GM12873 (cell line): Measurements from ENCODE around the gene ALLC.

Source experiments
- CTCF ChIP-seq: IDR thresholded peaks from 2 replicates; pipeline ENCODE4 v1.5.1; 2012; ENCODE audit warnings: low read depth, mild to moderate bottlenecking, moderate library complexity, low read length, control low read depth; ENCODE audit not compliant: insufficient read depth; ENCODE audit errors: missing control alignments

The ALLC gene

GRCh38 chr2:3652896-3653625 is 4.9 kb upstream of the ALLC start:
- TF ChIP-seq CTCF: no peak

DNA sequence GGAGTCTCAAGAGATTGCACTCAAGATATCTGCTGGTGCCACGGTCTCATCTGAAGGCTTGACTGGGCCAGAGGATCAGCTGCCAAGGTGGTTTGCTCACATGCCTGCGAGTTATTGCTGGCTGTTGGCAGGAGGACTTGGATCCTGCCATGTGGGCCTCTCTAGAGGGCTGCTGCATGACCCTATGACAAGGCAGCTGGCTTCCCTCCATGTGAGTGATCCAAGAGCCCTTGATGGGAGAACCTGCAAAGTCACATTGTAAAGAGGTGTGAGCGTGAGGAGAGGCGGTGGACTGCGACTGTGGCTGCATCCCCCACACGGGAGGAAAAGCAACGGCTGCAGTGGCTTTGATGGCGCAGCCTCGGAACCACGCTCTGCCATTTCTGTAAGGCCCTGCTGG is 4.0 kb upstream of the ALLC start:
- TF ChIP-seq CTCF: no peak

- no peak for TF ChIP-seq CTCF
These were observed 3.3 kb upstream of the ALLC start for GRCh38 chr2:3654531-3655225.

GRCh38 chr2:3655871-3656761 is 1.9 kb upstream of the ALLC start:
- no peak for TF ChIP-seq CTCF

DNA sequence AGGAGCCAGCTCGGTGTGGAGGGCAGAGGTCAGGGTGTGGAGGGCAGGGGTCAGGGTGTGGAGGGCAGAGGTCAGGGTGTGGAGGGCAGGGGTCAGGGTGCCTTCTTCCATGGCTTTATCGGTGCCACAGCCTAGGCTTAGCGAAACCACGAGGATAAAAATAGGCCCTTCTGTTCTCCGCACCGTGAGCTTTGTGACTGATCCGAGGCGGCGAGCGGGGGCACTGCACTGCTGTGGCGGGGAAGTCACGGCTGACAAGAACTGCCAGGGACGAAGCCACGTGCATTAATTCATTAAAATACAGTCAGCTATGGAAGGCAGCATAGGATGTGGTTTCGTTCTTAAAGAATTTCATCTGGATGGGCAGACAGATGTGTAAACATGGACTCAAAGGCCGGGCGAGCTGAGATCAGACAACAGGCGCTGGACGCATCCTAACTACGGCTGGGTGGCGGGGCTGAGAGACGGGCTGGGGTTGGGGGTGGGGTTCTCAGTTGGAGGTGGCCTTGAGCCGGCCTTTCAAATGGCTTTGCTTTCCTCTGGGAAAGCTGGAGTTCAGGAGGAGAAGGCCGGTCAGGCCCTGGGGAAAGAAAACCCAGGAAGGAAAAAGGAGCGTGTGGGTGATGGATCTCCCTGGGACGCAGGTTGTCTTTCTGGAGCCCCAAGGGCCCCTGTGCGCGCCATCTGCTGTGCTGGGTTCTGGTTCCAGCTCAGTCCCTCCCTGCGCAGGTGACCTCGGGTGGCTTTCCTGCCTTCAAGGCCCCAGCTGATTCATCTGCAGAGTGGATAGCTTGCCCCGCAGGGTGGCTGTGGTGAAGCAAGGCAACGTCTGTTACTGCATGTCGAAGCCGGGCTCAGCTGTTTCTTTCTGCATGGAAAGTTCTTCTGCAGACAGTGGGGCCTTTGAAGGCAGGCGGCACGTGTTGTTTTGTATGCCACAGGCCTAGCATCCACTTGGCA is 958 bp upstream of the ALLC start:
- TF ChIP-seq CTCF: no peak

DNA sequence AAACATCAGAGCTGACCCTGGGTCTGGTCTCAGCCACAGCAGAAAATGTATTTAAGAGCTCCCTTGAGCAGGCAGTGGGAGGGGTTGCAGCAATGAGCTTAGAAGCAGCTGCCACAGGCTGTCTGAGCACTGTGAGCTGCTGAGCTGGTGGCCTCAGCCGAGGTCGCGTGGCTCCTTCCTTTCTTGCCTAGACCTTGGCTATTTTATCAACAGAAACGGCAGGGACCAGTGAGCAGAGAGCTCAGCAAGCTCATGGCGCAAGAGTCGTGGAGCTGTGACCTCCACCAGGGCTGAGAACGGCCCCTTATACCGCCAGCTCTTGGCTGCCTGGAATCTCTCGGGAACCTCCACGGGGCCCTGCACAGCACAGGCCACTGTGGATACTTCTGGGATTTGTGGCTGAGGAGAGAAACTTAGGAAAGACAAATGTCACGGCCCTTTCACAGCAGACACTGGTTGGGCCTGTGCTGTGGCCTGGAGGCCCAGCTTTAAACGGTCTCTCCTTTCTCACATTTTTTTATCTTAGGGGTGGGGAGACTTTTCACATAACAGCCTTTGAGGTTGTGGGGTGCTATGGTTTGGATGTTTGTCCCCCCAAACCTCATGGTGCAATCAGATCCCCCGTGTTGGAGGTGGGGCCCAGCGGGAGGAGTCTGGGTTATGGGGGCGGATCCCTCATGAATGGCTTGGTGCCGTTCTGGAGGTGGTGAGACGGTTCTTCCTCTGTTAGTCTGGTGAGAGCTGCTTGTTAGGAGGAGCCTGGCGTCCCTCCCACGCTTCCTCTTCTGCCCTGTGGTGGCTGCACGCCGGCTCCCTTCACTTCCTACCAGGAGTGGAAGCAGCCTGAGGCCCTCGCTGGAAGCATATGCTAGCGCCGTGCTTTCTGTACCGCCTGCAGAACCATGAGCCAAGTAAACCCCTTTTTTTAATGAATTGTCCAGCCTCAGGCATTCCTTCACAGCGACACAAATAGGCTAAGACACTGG is 1.7 kb downstream of the ALLC start:
- no peak for TF ChIP-seq CTCF
